K562 (cell line): ENCODE data around the gene ICAM3. TPM values are rescaled to one million over a fixed set of nuclear protein-coding genes. Genes with fewer than 3 reads are reported as not detected.

Experiments
- CEBPB ChIP-seq: fragments of 450-650 bp; IDR thresholded peaks from 2 replicates; pipeline ENCODE4 v1.6.1; 2016; ENCODE audit warnings: missing genetic modification characterization, missing compliant biosample characterization
- CHD1 ChIP-seq: fragments of 200-600 bp; sonication (generic); IDR thresholded peaks from one replicate; pipeline ENCODE4 v1.6.1; 2012; ENCODE audit warnings: mild to moderate bottlenecking, moderate library complexity, low read length, inconsistent platforms
- ETS1 ChIP-seq: conservative IDR thresholded peaks from 2 replicates; pipeline ENCODE4 v1.6.1; 2011; ENCODE audit warnings: low read depth, mild to moderate bottlenecking, low read length; ENCODE audit not compliant: control insufficient read depth
- HMGN3 ChIP-seq: IDR thresholded peaks from 2 replicates; pipeline ENCODE4 v1.6.1; 2011; ENCODE audit warnings: borderline replicate concordance, low read depth, mild to moderate bottlenecking, mixed read lengths, low read length; ENCODE audit not compliant: insufficient read length; ENCODE audit errors: extremely low read depth
- MNT ChIP-seq, 2 experiments: fragments of 450-650 bp; conservative IDR thresholded peaks; 2 replicates each; pipeline ENCODE4 v1.6.1; 2017; ENCODE audit warnings: mild to moderate bottlenecking in 2 of 2, moderate library complexity in 2 of 2
- NBN ChIP-seq: fragments of 450-650 bp; IDR thresholded peaks from 2 replicates; pipeline ENCODE4 v1.6.1; 2016; ENCODE audit warnings: low read depth, mild to moderate bottlenecking
- NKRF ChIP-seq: fragments of 450-650 bp; IDR thresholded peaks from 2 replicates; pipeline ENCODE4 v1.6.1; 2016; ENCODE audit warnings: borderline replicate concordance
- NR4A1 ChIP-seq, 2 experiments: fragments of 250-450 bp in 1 of 2; fragments of 450-650 bp in 1 of 2; sonication (Bioruptor Pico) in 1 of 2; IDR thresholded peaks; 2 replicates each; pipeline versions ENCODE4 v1.4.0 to v1.6.1; 2016 to 2020; ENCODE audit warnings: mild to moderate bottlenecking in 2 of 2, missing compliant biosample characterization in 1 of 2, missing genetic modification characterization in 1 of 2, moderate library complexity in 1 of 2
- POLR2G ChIP-seq: fragments of 200-400 bp; formaldehyde crosslinking; IDR thresholded peaks from 2 replicates; pipeline ENCODE4 v1.6.1; 2017; ENCODE audit warnings: low read depth, mild to moderate bottlenecking, antibody characterized with exemption, low read length, moderate library complexity
- SMAD1 ChIP-seq: fragments of 150-350 bp; IDR thresholded peaks from 2 replicates; pipeline ENCODE4 v1.6.1; 2014; ENCODE audit warnings: low read length, low read depth; ENCODE audit not compliant: partially characterized antibody
- SP1 ChIP-seq: sonication (generic); formaldehyde crosslinking; IDR thresholded peaks from 2 replicates; pipeline ENCODE4 v1.8.1; 2022; ENCODE audit warnings: mild to moderate bottlenecking, missing genetic modification reagents
- UBTF ChIP-seq, 2 experiments: IDR thresholded peaks; 2 replicates each; pipeline ENCODE4 v1.6.1; 2012; ENCODE audit warnings: improper control_type of control experiment in 2 of 2, low read depth in 2 of 2, low read length in 2 of 2, borderline replicate concordance in 1 of 2
- VEZF1 ChIP-seq: fragments of 200-800 bp; sonication (Bioruptor generic); IDR thresholded peaks from 2 replicates; pipeline ENCODE4 v1.6.1; 2017; ENCODE audit warnings: missing genetic modification characterization, missing compliant biosample characterization
- YY1 ChIP-seq, 3 experiments: IDR thresholded peaks; 2 replicates each; pipeline ENCODE4 v1.6.1; 2011; ENCODE audit warnings: low read length in 2 of 3, mild to moderate bottlenecking in 2 of 3, moderate library complexity in 2 of 3, borderline replicate concordance in 1 of 3, control low read depth in 1 of 3, low read depth in 1 of 3; ENCODE audit not compliant: insufficient read depth in 3 of 3, insufficient replicate concordance in 2 of 3, control insufficient read depth in 1 of 3, insufficient read length in 1 of 3; ENCODE audit errors: extremely low read depth in 1 of 3
- ZNF586 ChIP-seq: fragments of 450-650 bp; formaldehyde crosslinking; conservative IDR thresholded peaks from 2 replicates; pipeline ENCODE4 v1.4.0; 2020; ENCODE audit warnings: mild to moderate bottlenecking, moderate library complexity
- polyA plus RNA-seq, 8 experiments: library from polyadenylated mRNA; depleted of rRNA in 4 of 8; stranded (reverse) in 5 of 8; unstranded in 3 of 8; fragments of >200 nt; fragmentation: Nextera tagmentation in 2 of 8; fragmentation: Illumina TruSeq in 1 of 8; extraction: Ambion mirVana in 2 of 8; extraction: Trizol in 1 of 8; gene quantifications; 2 replicates each; pipeline versions ENCODE4 v1.2.1 to v1.2.3, GENCODE V29; 2011 to 2014; ENCODE audit warnings: inconsistent platforms in 1 of 8, missing spikeins in 1 of 8
- total RNA-seq, 7 experiments: library from RNA; depleted of rRNA in 6 of 7; stranded (reverse); fragments of >200 nt in 6 of 7; fragmentation: Illumina TruSeq in 2 of 7; extraction: Trizol in 2 of 7; gene quantifications; 2 replicates each; pipeline versions ENCODE4 v1.2.1 to v1.2.3, GENCODE V29; 2011 to 2021; ENCODE audit warnings: low replicate concordance in 1 of 7

Gene ICAM3
- total and polyA plus RNA-seq, 9 of the 15 experiments (the other 6 are each of a cell fraction or from before 2014, with no cell fraction given) = 6.5 to 39.5 (median 24.2) TPM

GRCh38 chr19:10334588-10335351, 4.7 kb downstream of the ICAM3 start (continued):
- TF ChIP-seq VEZF1 = peak; percentile 79
- TF ChIP-seq POLR2G = peak; percentile 83
- TF ChIP-seq NKRF = peak; percentile 62; the same call in 1 of the 2 replicates
- no peak for TF ChIP-seq ZNF586 (CRISPR knock-in tag)
- 0 out of 2 replicates have a peak, but pooled peaks have one; percentile 35 for TF ChIP-seq ETS1
- peak; percentile 17 for TF ChIP-seq SMAD1
- peak in 1 of 2 experiments; percentile 33; a peak in 1 of 4 replicates for TF ChIP-seq UBTF (IDR thresholded peaks at IDR 0.05; ENCODE audit: borderline replicate concordance in 1 of 2, low read depth in 2 of 2, low read length in 2 of 2)
- peak in 2 of 3 experiments; percentile 38 to 58 for TF ChIP-seq YY1 (IDR thresholded peaks at IDR 0.05; ENCODE audit: borderline replicate concordance in 1 of 3, control insufficient read depth in 1 of 3, extremely low read depth in 1 of 3, insufficient read depth in 3 of 3, insufficient read length in 1 of 3, insufficient replicate concordance in 2 of 3, low read depth in 1 of 3, low read length in 2 of 3)
- peak; percentile 53 for TF ChIP-seq HMGN3
- TF ChIP-seq NR4A1 (CRISPR knock-in tag; IDR thresholded peaks at IDR 0.05) = no peak
- TF ChIP-seq NR4A1 (tag; IDR thresholded peaks at IDR 0.05) = 0 out of 2 replicates have a peak, but pooled peaks have one; percentile 20
- TF ChIP-seq SP1 (CRISPR knock-in tag) = peak; percentile 91
- TF ChIP-seq MNT (conservative IDR thresholded peaks at IDR 0.05) = peak; percentile 90 to 93
- TF ChIP-seq NBN = 0 out of 2 replicates have a peak, but pooled peaks have one; percentile 50
- TF ChIP-seq CEBPB = peak; percentile 60
- peak; percentile 27 for TF ChIP-seq CHD1
